Measurements from ENCODE around the gene HSCB. TPM values are rescaled to one million over a fixed set of nuclear protein-coding genes. Genes with fewer than 3 reads are reported as not detected.

The HSCB gene
- total and polyA plus RNA-seq, 9 of the 15 experiments (the other 6 are each of a cell fraction or from before 2014, with no cell fraction given), result 2.6 to 13.1 (median 8.6) TPM

DNA sequence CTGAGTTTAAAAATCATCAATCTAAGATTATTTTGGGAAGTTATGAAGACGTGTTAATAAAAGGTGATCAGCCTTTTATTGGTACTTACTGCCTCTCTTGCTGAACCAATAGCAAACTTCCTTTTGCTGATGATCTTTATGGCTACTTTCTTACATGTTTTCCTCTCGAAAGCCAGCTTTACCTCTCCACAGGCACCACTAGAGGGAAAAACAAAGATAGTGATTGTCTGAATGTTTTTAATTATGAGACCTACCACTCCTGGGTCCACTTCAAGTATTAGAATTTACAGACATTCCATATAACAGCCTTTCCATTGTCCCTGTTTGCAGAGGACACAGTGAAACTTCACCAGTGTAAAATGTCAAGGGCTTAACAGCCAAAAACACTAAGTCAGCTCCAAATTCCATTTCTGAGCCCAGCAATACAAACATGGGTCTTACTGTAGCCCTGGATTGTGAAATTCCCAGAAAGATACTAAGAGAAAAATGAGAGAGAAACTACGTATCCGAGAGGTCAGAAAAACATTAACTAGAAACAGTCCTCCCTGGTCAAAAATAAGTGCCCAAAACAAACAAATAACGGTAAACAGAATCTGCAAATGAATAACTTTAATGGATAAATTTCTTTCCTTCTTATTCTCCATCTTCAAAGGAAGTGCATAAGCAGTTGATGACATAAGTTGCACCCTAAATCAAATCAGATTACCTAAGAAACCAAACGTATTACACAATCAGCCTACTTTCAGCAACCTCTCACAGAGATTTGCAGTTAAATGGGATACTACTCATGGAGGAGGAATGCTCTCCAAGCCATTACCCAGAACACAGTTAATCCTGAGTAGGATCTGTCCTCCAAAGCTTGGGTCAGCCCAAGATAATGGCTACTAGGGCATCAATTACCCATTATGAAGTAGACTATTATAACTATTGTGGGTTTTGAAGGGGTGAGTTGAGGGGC lies 29.7 kb upstream of the HSCB start:
- H3K79me2 ChIP-seq (ENCODE audit: control insufficient read depth, insufficient read depth, low read length), result no peaks in the 10 kb centered on the region
- intact Hi-C loops (cut with micrococcal nuclease), result no loop called here
- in situ Hi-C loops (cut with MboI), result no loop called here
- ATAC-seq (no peak), FAIRE-seq (no peak), DNase-seq (ENCODE audit: extremely low read depth in 1 of 4, low spot score in 3 of 4) (peak in 2 of 4 experiments; percentile 11 to 12)
- BruUV-seq (replicated peaks), result no TSS peak
- H3K9me1 ChIP-seq (ENCODE audit: control insufficient read depth, insufficient read depth, low read length), result no peaks in the 10 kb centered on the region
- no peak overlapping the region for H2AFZ ChIP-seq (ENCODE audit: low read depth, low read length)
- H3K4me2 ChIP-seq (ENCODE audit: insufficient read depth, low read length), result no peak overlapping the region
- WGBS (ENCODE audit: insufficient coverage, low coverage, missing lambda C conversion rate), result 87% methylated on average over 6 of the region's 6 CpGs
- peaks cover 61% of the 10 kb centered on the region for H3K36me3 ChIP-seq (ENCODE audit: control insufficient read depth, insufficient read depth, low read length)
- H3K27ac ChIP-seq (ENCODE audit: extremely low read depth, low read depth, low read length), result no peak overlapping the region
- ChIA-PET CTCF (ENCODE audit: low intra/inter-chr PET ratio) (no interaction called here), POLR2A (no interaction called here)
- H3K9me3 ChIP-seq (replicated peaks; ENCODE audit: control insufficient read depth, insufficient read depth, low read depth, low read length), result no peaks in the 10 kb centered on the region
- H4K20me1 ChIP-seq (replicated peaks; ENCODE audit: control insufficient read depth, insufficient read depth, low read length), result no peaks in the 10 kb centered on the region
- no peak overlapping the region for H3K9ac ChIP-seq (ENCODE audit: insufficient read depth in 1 of 2, low read depth in 2 of 2, low read length in 2 of 2)
- H3K4me1 ChIP-seq (replicated peaks in 1 of 2; ENCODE audit: control insufficient read depth in 2 of 2, insufficient read depth in 2 of 2, low read length in 2 of 2), result no peaks in the 10 kb centered on the region
- no peak overlapping the region for H3K4me3 ChIP-seq
- no peak for TF ChIP-seq SMARCA5 (IDR thresholded peaks at IDR 0.05)
- no peak for TF ChIP-seq ZNF324 (CRISPR knock-in tag; IDR thresholded peaks at IDR 0.05)
- TF ChIP-seq, protein P1, sequence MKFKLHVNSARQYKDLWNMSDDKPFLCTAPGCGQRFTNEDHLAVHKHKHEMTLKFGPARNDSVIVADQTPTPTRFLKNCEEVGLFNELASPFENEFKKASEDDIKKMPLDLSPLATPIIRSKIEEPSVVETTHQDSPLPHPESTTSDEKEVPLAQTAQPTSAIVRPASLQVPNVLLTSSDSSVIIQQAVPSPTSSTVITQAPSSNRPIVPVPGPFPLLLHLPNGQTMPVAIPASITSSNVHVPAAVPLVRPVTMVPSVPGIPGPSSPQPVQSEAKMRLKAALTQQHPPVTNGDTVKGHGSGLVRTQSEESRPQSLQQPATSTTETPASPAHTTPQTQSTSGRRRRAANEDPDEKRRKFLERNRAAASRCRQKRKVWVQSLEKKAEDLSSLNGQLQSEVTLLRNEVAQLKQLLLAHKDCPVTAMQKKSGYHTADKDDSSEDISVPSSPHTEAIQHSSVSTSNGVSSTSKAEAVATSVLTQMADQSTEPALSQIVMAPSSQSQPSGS (CRISPR knock-in tag; IDR thresholded peaks at IDR 0.05), result no peak
- no peak for TF ChIP-seq CEBPG (CRISPR knock-in tag; IDR thresholded peaks at IDR 0.05)
- peak; percentile 42 to 71; a peak in 3 of 4 replicates for TF ChIP-seq CEBPG (tag; conservative IDR thresholded peaks at IDR 0.05 in 1 of 2, IDR thresholded peaks at IDR 0.05 in 1 of 2)
- TF ChIP-seq CEBPB (tag; IDR thresholded peaks at IDR 0.05), result peak; percentile 60
- TF ChIP-seq, protein P2, sequence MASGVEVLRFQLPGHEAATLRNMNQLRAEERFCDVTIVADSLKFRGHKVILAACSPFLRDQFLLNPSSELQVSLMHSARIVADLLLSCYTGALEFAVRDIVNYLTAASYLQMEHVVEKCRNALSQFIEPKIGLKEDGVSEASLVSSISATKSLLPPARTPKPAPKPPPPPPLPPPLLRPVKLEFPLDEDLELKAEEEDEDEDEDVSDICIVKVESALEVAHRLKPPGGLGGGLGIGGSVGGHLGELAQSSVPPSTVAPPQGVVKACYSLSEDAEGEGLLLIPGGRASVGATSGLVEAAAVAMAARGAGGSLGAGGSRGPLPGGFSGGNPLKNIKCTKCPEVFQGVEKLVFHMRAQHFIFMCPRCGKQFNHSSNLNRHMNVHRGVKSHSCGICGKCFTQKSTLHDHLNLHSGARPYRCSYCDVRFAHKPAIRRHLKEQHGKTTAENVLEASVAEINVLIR (CRISPR knock-in tag; IDR thresholded peaks at IDR 0.05), result no peak
- H3K27me3 ChIP-seq (ENCODE audit: control insufficient read depth in 2 of 2, insufficient read depth in 2 of 2, low read length in 2 of 2), result no peaks in the 10 kb centered on the region

Measured in K562 (cell line).